ENCODE results near the gene KIF1B. TPM values are rescaled to one million over a fixed set of nuclear protein-coding genes. Genes with fewer than 3 reads are reported as not detected.

KIF1B gene
- total and polyA plus RNA-seq, 10 of the 15 experiments (the other 5 are each of a cell fraction or from before 2014, with no cell fraction given) = 2.1 to 16.5 (median 8.7) TPM

DNA sequence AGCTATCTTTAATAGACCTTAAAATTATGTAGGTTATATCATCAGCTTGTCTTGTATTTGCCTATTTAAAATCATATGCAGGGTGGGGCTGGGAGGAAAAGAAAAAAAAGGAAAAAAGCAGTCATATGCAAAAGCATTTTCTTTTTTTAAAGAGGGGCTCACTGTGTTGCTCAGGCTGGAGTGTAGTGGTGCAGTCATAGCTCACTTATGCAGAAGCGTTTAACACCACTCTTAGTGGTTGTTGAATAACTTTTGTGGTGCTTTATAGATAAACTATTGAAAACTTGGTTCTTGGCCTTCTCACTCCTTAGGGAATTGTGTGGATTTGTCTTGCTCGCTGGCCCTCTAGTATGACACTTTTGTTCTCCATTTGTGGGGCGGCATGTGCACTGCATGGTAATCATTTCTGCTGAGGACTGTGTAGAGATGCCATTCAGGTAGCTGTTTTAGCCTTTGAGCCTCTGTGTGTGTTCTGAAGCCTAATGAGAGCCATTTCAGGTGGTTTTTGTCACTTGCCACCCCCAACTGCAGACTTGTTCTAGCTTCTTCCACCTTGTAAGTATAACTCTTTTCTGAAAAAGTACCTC is 77.8 kb downstream of the KIF1B start:
- RAD21 ChIA-PET (ENCODE audit: unreplicated experiment) = interaction anchor here (0.9 to 1.4 kb wide), 2 partner anchors 52 to 111 kb away, joined by 3 read pairs; no protein-coding TSS in a partner anchor
- in situ Hi-C loops (cut with MboI) (no loop called here), intact Hi-C loops (cut with micrococcal nuclease; ENCODE audit: unreplicated experiment) (no loop called here)
- DNase-seq (ENCODE audit: low read depth, low spot score) (no peak), ATAC-seq (no peak), FAIRE-seq (no peak)
- Histone ChIP-seq H2AFZ (ENCODE audit: control insufficient read depth, low read depth, low read length) (no peak overlapping the region), H3K9ac (ENCODE audit: control insufficient read depth, insufficient read depth, low read length) (no peak overlapping the region), H3K9me3 (replicated peaks; ENCODE audit: control insufficient read depth, insufficient read depth, low read length) (no peaks in the 10 kb centered on the region), H4K20me1 (ENCODE audit: control insufficient read depth, insufficient read depth) (no peaks in the 10 kb centered on the region), H3K27ac (ENCODE audit: control insufficient read depth, insufficient read depth) (no peak overlapping the region), H3K4me3 (no peak overlapping the region), H3K79me2 (ENCODE audit: control insufficient read depth, insufficient read depth, low read length) (no peaks in the 10 kb centered on the region), H3K4me2 (ENCODE audit: control insufficient read depth, insufficient read depth) (no peak overlapping the region), H3K27me3 (replicated peaks in 1 of 2; ENCODE audit: control insufficient read depth in 2 of 2, insufficient read depth in 2 of 2, low read length in 1 of 2) (no peaks in the 10 kb centered on the region), H3K36me3 (ENCODE audit: control insufficient read depth in 2 of 2, insufficient read depth in 2 of 2, low read length in 1 of 2) (no peaks in the 10 kb centered on the region), H3K4me1 (ENCODE audit: control insufficient read depth, insufficient read depth, low read length) (0 out of 2 replicates have a peak, but pooled peaks cover 5% of the 10 kb centered on the region)
- CTCF ChIA-PET = interaction anchor here (0.9 to 1.9 kb wide), 3 partner anchors 50 to 79 kb away, joined by 3 to 8 read pairs (median 4); partner anchors contain the start of gene KIF1B
- 77% methylated on average over 2 of the region's 3 CpGs for WGBS (ENCODE audit: insufficient coverage, insufficient replicate concordance, low lambda C conversion rate, missing lambda C conversion rate)
- no peak for TF ChIP-seq GABPA (IDR thresholded peaks at IDR 0.05; ENCODE audit: low read depth)
- TF ChIP-seq POU2F2 (IDR thresholded peaks at IDR 0.05; ENCODE audit: borderline replicate concordance, low read depth, low read length) = no peak
- no peak for TF ChIP-seq SIX5 (IDR thresholded peaks at IDR 0.05; ENCODE audit: low read depth, low read length, severe bottlenecking)
- no peak for TF ChIP-seq MLLT1 (IDR thresholded peaks at IDR 0.05)
- no peak for TF ChIP-seq YY1 (IDR thresholded peaks at IDR 0.05; ENCODE audit: low read depth, low read length)
- no peak for TF ChIP-seq NFYA (IDR thresholded peaks at IDR 0.05; ENCODE audit: borderline replicate concordance, low read depth, low read length)
- TF ChIP-seq FOXK2 (IDR thresholded peaks at IDR 0.05) = no peak
- no peak for TF ChIP-seq MYB (IDR thresholded peaks at IDR 0.05; ENCODE audit: borderline replicate concordance, low read depth, low read length)
- no peak for TF ChIP-seq SKIL (IDR thresholded peaks at IDR 0.05; ENCODE audit: low read depth, poor library complexity, severe bottlenecking)
- no peak for TF ChIP-seq KDM1A (IDR thresholded peaks at IDR 0.05; ENCODE audit: borderline replicate concordance)
- TF ChIP-seq, protein P1, sequence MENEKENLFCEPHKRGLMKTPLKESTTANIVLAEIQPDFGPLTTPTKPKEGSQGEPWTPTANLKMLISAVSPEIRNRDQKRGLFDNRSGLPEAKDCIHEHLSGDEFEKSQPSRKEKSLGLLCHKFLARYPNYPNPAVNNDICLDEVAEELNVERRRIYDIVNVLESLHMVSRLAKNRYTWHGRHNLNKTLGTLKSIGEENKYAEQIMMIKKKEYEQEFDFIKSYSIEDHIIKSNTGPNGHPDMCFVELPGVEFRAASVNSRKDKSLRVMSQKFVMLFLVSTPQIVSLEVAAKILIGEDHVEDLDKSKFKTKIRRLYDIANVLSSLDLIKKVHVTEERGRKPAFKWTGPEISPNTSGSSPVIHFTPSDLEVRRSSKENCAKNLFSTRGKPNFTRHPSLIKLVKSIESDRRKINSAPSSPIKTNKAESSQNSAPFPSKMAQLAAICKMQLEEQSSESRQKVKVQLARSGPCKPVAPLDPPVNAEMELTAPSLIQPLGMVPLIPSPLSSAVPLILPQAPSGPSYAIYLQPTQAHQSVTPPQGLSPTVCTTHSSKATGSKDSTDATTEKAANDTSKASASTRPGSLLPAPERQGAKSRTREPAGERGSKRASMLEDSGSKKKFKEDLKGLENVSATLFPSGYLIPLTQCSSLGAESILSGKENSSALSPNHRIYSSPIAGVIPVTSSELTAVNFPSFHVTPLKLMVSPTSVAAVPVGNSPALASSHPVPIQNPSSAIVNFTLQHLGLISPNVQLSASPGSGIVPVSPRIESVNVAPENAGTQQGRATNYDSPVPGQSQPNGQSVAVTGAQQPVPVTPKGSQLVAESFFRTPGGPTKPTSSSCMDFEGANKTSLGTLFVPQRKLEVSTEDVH (IDR thresholded peaks at IDR 0.05; ENCODE audit: low read depth, partially characterized antibody) = no peak
- TF ChIP-seq IKZF2 (IDR thresholded peaks at IDR 0.05) = no peak
- no peak for TF ChIP-seq BCL11A (IDR thresholded peaks at IDR 0.05; ENCODE audit: low read depth, low read length)
- TF ChIP-seq SMARCA5 (IDR thresholded peaks at IDR 0.05) = no peak
- no peak for TF ChIP-seq USF2 (IDR thresholded peaks at IDR 0.05; ENCODE audit: borderline replicate concordance, low read depth, low read length)
- no peak for TF ChIP-seq BACH1 (IDR thresholded peaks at IDR 0.05; ENCODE audit: borderline replicate concordance)
- SMC1A ChIA-PET (ENCODE audit: uncharacterized antibody, unreplicated experiment) = interaction anchor here (0.8 to 1.3 kb wide), 4 partner anchors 10 to 221 kb away, joined by 3 read pairs; no protein-coding TSS in a partner anchor
- POLR2A ChIA-PET = interaction anchor here (0.5 to 0.7 kb wide), 3 partner anchors 14 to 869 kb away, joined by 3 to 7 read pairs (median 3); no protein-coding TSS in a partner anchor
- no TSS peak for BruUV-seq (replicated peaks)
